DOHH2 (cell line): ENCODE measurements around the gene SDR9C7.

Experiments
- H3F3A ChIP-seq: fragments of 200-600 bp; sonication (generic), shearing (Covaris generic); 2 replicates; pipeline ENCODE4 v1.6.0; 2016; ENCODE audit warnings: antibody characterized with exemption, mild to moderate bottlenecking; ENCODE audit not compliant: control insufficient read depth, insufficient read depth
- H3K27ac ChIP-seq: fragments of 200-600 bp; sonication (generic); 2 replicates; pipeline ENCODE4 v1.5.1; 2014; ENCODE audit warnings: low read depth, mild to moderate bottlenecking, low read length, moderate library complexity
- H3K27me3 ChIP-seq: fragments of 200-600 bp; sonication (generic); 2 replicates; pipeline ENCODE4 v1.6.1; 2014; ENCODE audit warnings: mild to moderate bottlenecking, low read length, mixed read lengths; ENCODE audit not compliant: control insufficient read depth
- H3K36me3 ChIP-seq: fragments of 200-600 bp; sonication (generic); 2 replicates; pipeline ENCODE4 v1.6.1; 2014; ENCODE audit warnings: mild to moderate bottlenecking, low read length, moderate library complexity, mixed read lengths; ENCODE audit not compliant: control insufficient read depth
- H3K4me1 ChIP-seq: fragments of 200-600 bp; sonication (generic); 2 replicates; pipeline ENCODE4 v1.6.1; 2014; ENCODE audit warnings: mild to moderate bottlenecking, low read length, mixed read lengths; ENCODE audit not compliant: control insufficient read depth
- H3K4me2 ChIP-seq: fragments of 200-600 bp; sonication (generic); 2 replicates; pipeline ENCODE4 v1.6.0; 2014; ENCODE audit warnings: mild to moderate bottlenecking, low read length, moderate library complexity
- H3K4me3 ChIP-seq: fragments of 200-600 bp; sonication (generic); 2 replicates; pipeline ENCODE4 v1.5.1; 2014; ENCODE audit warnings: mild to moderate bottlenecking, low read length, mixed read lengths
- H3K79me2 ChIP-seq: fragments of 200-600 bp; sonication (generic); 2 replicates; pipeline ENCODE4 v1.6.1; 2014; ENCODE audit warnings: mild to moderate bottlenecking, low read length, mixed read lengths; ENCODE audit not compliant: control insufficient read depth
- H3K9me2 ChIP-seq: fragments of 200-600 bp; sonication (generic); replicated peaks from 2 replicates; pipeline ENCODE4 v1.6.1; 2014; ENCODE audit warnings: mild to moderate bottlenecking, low read length, mixed read lengths; ENCODE audit not compliant: control insufficient read depth
- H3K9me3 ChIP-seq: fragments of 200-600 bp; sonication (generic); 2 replicates; pipeline ENCODE4 v1.6.1; 2014; ENCODE audit warnings: antibody characterized with exemption, low read length, mixed read lengths; ENCODE audit not compliant: control insufficient read depth, insufficient read depth
- H4K20me1 ChIP-seq: fragments of 200-600 bp; sonication (generic); 2 replicates; pipeline ENCODE4 v1.6.0; 2014; ENCODE audit warnings: low read depth, mild to moderate bottlenecking, antibody characterized with exemption, low read length, moderate library complexity; ENCODE audit not compliant: control insufficient read depth, insufficient read depth
- CTCF ChIP-seq: fragments of 200-600 bp; sonication (generic); IDR thresholded peaks from one replicate; pipeline ENCODE4 v1.5.1; 2014; ENCODE audit warnings: antibody characterized with exemption, mild to moderate bottlenecking, low read depth, low read length; ENCODE audit not compliant: poor library complexity, severe bottlenecking
- EZH2phosphoT487 ChIP-seq: fragments of 200-600 bp; sonication (generic); IDR thresholded peaks from 2 replicates; pipeline ENCODE4 v1.6.1; 2017; ENCODE audit warnings: borderline replicate concordance, mild to moderate bottlenecking, antibody characterized with exemption, low read length, moderate library complexity, mixed read lengths

SDR9C7 gene

GRCh38 chr12:56916996-56917333 lies 17.2 kb downstream of the SDR9C7 start:
- no peaks in the 10 kb centered on the region for H3K79me2 ChIP-seq
- H3K4me1 ChIP-seq: no peaks in the 10 kb centered on the region
- H3F3A ChIP-seq: no peaks in the 10 kb centered on the region
- no peak overlapping the region for H3K4me2 ChIP-seq
- no peaks in the 10 kb centered on the region; the same call in 1 of the 2 replicates for H3K27me3 ChIP-seq
- TF ChIP-seq EZH2phosphoT487 (no peak), CTCF (no peak)
- H3K27ac ChIP-seq: no peak overlapping the region
- no peaks in the 10 kb centered on the region for H3K36me3 ChIP-seq
- H3K9me3 ChIP-seq: no peaks in the 10 kb centered on the region; the same call in 1 of the 2 replicates
- H3K9me2 ChIP-seq: no peaks in the 10 kb centered on the region
- H4K20me1 ChIP-seq: no peaks in the 10 kb centered on the region
- no peak overlapping the region for H3K4me3 ChIP-seq

GRCh38 chr12:56916296-56916995 lies 17.8 kb downstream of the SDR9C7 start:
- no peak for TF ChIP-seq EZH2phosphoT487
- TF ChIP-seq CTCF: no peak
- Histone ChIP-seq H3K79me2 (no peaks in the 10 kb centered on the region), H3K27me3 (no peaks in the 10 kb centered on the region; the same call in 1 of the 2 replicates), H4K20me1 (no peaks in the 10 kb centered on the region), H3K4me3 (no peak overlapping the region), H3K27ac (no peak overlapping the region), H3F3A (no peaks in the 10 kb centered on the region), H3K4me2 (no peak overlapping the region), H3K9me3 (no peaks in the 10 kb centered on the region; the same call in 1 of the 2 replicates), H3K9me2 (no peaks in the 10 kb centered on the region), H3K36me3 (no peaks in the 10 kb centered on the region), H3K4me1 (no peaks in the 10 kb centered on the region)

GRCh38 chr12:56914724-56915123 lies 19.5 kb downstream of the SDR9C7 start:
- Histone ChIP-seq H3K9me3 (peaks cover 2% of the 10 kb centered on the region; the same call in 1 of the 2 replicates), H3K4me3 (no peak overlapping the region), H4K20me1 (no peaks in the 10 kb centered on the region), H3K9me2 (no peaks in the 10 kb centered on the region), H3K79me2 (no peaks in the 10 kb centered on the region), H3K4me1 (no peaks in the 10 kb centered on the region), H3K27ac (no peak overlapping the region), H3F3A (no peaks in the 10 kb centered on the region), H3K27me3 (no peaks in the 10 kb centered on the region), H3K36me3 (no peaks in the 10 kb centered on the region), H3K4me2 (no peak overlapping the region)
- no peak for TF ChIP-seq EZH2phosphoT487
- no peak for TF ChIP-seq CTCF
